CD1c-positive myeloid dendritic cell (primary cell): Measurements from ENCODE around the gene VENTX.

Experiments
- DNase-seq: peaks from one replicate; pipeline ENCODE4 v3.0.0-alpha.2; 2016; ENCODE audit errors: extremely low spot score

VENTX gene

DNA sequence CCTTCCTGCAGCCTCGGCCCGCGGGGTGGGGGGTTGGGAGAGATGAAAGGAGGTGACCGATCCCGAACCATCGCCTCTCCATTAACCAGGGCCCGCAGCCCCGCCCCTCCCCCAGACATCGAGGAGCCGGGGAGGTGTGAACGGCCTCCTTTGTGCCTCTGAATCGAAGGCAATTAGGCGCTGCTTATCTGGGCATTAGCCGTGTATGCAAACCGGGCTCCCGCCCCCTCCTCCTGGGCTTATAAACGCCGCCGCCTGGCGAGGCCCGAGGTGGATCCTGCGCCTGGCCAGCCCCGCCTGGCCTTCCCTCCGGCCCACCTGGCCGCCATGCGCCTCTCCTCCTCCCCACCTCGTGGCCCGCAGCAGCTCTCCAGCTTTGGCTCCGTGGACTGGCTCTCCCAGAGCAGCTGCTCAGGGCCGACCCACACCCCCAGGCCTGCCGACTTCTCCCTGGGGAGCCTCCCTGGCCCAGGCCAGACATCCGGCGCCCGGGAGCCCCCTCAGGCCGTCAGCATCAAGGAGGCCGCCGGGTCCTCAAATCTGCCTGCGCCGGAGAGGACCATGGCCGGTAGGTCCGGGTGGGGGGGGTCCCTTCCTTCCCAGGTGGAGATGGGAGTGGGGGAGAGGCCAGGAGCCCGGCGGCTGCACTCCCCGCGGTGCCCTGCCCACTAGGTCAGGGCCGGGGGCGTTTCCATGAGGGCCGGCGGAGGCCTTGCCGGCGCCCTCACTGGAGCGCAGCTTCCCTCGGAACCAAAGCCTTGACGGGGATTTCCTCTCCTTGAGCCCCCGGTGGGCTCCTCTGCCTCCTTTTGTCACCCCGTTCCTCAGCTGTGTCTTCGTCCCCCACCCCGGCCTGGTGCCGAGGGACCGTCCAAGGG lies at the start of gene VENTX:
Gene VENTX (plus strand): TSS at position 268 of the 878 bp plus-strand sequence. CDS start 60 bp downstream, at position 328.
- no peak for DNase-seq

DNA sequence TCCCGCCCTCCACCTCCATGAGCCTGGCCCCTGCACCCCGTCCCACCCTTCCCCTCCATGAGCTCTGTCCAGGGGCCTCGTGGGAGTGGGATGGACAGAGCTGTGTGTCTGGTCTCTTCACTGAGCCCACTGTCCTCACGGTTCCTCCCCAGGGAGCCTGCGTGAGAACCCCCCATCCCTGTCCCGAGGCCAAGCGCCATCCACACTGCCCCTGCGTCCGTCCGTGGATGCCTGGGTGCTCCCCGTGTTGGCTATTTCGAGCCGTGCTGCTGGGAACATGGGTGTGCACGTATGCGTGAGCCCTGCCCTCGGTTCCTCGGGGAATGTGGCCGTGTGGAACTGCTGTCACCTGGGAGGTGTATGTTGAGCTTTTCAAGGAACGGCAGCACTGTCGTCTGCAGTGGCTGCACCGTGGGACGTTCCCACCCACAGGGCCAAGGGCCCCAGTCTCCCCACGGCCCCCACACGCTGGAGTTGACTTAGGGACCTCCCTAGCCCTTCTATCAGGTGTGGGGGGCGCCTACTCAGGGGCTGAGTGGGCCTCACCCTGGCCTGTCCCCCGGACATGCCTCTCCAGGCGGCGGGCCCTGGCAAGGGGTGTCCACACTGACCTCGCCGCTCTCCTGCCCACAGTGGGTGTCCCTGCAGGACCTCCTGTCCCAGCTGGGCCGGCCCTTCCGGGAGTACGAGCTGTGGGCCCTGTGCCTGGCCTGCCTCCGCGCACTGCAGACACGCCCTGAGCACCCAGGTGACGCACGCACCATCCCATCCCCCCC lies 49.6 kb upstream of the VENTX start:
- no peak for DNase-seq

GRCh38 chr10:133189256-133189655 lies 48.4 kb upstream of the VENTX start:
- DNase-seq = no peak

- DNase-seq = no peak
Observed at GRCh38 chr10:133189726-133190125, 47.9 kb upstream of the VENTX start.

DNA sequence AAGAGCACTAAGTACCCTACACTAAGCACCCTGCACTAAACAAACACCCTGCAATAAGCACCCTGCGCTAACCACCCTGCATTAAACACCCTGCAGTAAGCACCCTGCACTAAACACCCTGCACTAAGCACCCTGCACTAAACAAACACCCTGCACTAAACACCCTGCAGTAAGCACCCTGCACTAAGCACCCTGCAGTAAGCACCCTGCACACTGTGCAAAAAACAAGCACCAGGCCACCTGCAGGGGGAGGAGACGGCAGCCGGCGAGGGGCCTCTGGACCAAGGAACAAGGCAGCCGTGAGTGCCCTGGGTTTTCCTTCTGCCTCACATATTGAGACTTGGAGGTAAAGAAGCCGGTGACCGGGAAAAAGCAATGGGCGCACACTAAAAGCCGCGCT lies 47.4 kb upstream of the VENTX start:
- DNase-seq = no peak

- no peak for DNase-seq
Observed at GRCh38 chr10:133191651-133192050, 46.0 kb upstream of the VENTX start.

GRCh38 chr10:133194151-133194550 lies 43.5 kb upstream of the VENTX start:
- DNase-seq = no peak

DNA sequence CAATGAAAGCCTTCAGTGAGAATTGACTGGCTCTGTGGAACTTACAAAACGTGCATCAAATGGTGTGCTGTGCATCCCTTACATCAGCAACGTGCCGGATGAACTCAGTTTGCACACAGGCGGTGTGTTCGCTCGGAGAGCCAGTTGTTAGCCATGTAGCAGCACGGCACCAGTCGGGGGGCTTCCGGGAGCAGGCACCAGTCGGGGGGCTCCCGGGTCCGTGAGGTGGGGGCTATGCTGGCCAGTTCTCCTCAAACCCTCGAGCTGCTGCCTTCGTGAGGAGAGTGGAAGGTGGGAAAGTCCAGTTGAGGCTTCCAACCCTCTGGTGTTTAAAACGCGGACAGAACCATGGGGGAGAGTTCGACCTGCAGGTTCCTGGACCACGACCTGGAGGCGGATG lies 42.6 kb upstream of the VENTX start:
- DNase-seq = no peak

DNA sequence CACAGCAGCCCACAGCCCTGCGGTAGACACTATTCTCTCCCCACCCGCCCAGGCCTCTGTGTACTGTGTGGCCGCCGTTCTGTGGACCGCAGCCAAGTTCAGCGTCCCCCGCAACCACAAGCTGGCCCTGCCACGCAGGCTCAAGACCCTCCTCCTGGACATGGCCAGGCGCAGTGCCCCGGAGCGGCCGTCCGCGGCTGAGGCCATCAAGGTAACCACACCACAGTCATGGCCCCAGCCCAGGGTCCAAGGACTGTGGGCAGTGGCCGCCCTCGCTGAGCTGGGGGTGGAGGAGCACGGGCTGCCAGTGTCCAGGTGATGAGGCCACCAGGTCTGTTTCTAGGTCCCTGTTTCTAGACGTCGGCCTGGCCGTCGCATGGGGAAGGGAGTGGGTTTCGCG lies 42.0 kb upstream of the VENTX start:
- DNase-seq = no peak

DNA sequence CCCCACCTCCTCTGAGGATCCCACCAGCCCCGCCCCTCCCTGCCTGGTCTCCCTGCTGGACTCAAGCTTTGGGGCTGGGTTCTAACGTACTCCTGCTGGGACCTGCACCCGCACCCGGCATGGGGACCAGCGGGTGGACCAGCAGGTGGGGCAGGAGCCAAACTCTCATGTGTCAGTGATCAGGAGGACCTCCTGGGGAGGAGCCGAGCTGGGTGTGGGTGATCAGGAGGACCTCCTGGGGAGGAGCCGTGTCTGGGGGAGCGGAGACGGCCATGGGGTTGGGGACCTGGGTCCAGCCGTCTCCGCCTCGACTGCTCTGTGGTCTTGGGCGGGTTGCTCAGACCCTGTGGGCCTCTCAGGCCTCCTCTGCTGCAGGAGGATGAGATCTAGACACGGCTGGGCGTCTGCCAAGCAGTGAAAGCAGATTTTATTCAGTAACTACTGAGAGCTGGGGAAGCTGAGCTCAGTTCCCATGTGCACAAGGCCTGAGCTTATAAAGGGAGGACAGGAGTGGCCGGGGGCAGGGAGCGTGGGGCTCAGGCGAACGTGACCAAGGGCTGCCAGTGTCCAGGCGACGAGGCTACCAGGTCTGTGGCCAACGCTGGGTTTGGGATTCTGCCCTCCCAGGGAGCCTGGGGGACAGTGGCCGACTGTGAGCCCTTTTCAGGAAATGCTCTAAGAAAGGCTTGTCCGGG lies 41.3 kb upstream of the VENTX start:
- DNase-seq = no peak

- no peak for DNase-seq
Observed at GRCh38 chr10:133196936-133197758, 40.5 kb upstream of the VENTX start.

- DNase-seq = no peak
Observed at GRCh38 chr10:133197786-133198185, 39.9 kb upstream of the VENTX start.

- no peak for DNase-seq
Observed at GRCh38 chr10:133198206-133198605, 39.4 kb upstream of the VENTX start.

GRCh38 chr10:133198621-133199487 lies 38.8 kb upstream of the VENTX start:
- DNase-seq = no peak

DNA sequence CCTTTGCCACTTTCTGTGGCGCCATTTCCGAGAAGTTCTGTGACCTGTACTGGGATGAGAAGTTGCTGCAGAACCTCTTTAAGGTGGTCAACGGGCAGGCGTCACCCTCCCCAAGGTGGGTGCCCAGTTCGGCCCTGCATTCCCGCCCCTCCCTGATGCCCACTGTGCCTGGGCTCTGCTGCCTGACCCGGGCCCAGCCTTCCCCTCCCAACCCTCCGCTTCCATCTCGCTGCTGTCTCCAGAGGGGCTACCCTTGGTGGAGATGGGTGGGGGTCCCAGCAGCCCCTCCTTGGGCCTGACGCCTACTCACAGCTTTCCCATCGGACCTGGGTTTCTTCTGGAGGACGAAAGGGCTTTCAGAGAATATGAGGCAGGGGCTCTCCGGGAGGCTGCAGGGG lies 38.2 kb upstream of the VENTX start:
- DNase-seq = no peak

DNA sequence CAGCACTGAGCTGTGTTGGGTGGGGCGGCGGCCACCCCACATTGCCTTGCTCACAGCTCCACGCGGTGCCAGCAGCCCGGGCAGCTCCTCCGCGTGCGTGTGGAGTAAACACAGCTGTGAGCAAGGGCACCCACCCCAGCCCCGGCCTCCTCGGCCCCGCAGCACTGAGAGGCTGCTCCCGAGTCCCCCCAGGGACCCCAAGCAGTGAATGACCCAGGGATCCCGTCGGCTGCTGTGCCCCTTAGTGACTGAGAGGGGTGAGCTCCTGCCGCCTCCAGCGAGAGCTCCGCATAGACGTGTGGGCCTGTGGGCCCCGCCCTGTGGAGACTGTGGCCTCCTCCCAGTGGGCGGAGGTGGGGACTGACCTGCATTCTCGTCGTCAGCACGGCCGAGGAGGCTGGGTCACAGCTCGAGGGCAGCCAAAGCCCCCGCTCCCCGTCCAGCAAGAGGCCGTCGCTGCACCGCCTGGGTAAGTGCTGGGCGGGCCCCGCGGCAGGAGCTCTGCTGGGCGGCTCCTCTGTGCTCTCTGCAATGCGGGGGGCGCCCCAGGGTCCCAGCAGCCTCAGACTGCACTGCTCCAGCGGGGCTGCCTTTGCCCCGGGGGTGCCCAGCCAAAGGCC lies 37.6 kb upstream of the VENTX start:
- DNase-seq = no peak

GRCh38 chr10:133200621-133201031 lies 37.0 kb upstream of the VENTX start:
- DNase-seq = no peak

GRCh38 chr10:133201151-133201947 lies 36.3 kb upstream of the VENTX start:
- DNase-seq = no peak
